ENCODE results near the gene DES.

The DES gene

DNA sequence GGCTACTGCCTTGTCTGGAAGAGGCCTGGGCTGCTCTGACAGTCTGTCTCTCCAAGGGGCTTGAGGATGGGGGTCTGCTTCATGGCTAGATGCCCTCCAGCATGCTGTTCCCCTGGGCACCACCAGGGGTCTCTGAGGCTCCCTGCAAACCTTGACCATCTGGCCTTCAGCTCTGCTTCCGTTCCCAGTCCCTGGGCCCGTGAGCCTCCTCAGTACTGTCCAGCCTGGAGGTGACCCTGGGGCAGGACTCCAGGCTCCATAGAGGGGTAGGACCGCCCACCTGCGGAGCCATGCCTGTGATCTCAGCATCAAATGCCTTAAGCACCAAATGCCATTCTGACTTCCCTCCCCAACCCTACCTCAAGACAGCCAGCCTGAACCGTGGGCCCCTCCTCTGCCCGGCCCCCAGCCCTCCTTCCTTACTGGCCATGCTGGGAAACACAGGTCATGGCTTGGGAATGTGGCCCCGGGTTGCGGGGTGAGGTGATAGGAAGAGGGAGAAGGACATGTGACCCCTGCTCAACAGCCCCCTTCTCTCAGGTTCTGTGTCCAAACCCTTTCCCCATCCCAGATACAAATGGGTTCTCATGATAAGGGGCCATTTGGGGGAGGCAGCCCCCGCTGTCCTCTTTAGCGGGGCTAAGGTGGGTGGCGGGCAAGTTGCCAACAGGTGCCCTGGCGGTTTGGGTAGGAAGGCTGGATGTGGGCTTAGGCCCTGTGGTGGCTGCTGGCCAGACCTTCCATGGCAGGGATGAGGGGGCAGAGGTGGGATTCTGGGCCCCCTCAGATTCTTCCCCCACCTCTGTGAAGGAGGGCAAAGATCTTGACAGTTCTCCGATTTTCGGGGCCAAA is 41.5 kb downstream of the DES start:
- peak; percentile 28 for DNase-seq

DNA sequence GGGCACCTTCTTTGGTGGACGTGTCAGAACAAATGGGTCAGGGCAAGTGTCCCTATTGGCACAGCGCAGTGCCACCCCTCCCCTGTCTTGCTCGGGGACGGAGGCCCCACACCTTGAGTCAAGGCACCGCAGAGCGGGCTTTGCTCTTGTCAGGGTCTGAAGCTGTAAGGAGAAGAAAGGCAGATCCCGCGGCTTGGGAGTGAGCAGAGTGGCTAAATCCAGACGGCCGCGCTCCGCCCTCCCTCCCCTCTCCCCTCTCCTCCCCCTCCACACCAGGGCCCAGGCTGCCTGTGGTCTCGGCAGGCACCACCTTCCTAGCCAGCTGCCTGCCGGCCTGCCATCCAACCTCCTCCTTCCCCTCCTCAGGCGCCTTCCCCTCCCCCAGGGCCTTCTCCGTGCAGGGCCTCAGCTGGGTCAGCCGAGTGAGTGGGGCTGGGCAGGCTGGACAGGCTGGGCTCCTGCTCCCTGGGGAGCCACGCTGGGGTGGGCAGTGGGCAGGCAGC is 42.3 kb downstream of the DES start:
- no peak for DNase-seq

DNA sequence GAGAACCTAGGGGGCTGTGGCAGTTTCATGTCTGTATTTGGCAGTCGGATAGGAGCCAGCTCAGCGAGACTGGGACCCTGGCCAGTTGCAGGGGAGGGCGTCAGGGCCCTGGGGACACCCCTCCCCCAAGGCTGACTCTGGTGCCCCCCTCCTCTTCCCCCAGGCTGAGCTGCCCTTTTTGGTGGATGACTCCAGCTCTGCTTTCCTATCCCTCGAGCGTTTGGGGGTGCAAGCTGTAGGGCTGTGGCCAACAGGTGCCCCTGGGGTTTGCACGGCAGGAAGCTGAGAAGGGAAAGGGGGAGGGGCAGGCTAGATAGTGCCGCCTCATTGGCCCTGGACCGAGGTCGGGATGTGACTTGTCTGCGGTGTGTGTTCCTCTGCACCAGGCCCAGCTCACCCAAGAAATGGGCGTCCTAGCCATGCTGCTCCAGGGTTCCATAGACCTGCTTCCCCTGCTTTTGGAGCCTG is 42.9 kb downstream of the DES start:
- no peak for DNase-seq

DNA sequence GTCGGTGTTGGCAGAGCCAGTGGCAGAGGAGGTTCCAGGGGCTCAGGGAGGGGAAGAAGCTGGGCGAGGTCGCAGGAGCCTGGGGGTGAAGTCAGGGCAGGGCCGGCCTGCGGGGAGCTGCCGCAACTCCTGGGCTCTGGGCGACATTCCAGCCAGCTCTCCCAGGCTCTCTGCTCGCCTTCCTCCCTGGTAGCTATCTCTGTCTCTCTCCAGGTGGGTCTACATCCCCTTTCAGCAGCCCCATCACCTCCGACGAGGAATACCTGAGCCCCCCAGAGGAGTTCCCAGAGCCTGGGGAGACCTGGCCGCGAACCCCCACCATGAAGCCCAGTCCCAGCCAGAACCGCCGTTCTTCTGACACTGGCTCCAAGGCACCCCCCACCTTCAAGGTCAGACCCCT is 43.5 kb downstream of the DES start:
- no peak for DNase-seq

DNA sequence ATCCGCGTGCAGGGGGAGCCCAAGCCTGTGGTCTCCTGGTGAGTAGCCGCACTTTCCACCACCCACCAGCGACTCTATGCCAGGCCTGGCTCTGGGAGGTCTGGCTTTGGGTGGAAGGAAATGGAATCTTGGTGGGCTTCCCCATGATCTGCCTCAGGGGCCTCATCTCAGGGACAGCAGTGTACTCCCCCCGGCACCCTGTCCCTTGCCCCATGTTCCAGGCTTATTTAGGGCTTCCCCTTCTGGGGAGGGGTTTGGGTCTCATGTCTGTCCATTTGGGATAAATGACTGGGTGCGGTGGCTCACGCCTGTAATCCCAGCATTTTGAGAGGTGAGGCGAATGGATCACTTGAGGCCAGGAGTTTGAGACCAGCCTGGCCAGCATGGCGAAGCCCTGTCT is 44.2 kb downstream of the DES start:
- no peak for DNase-seq

DNA sequence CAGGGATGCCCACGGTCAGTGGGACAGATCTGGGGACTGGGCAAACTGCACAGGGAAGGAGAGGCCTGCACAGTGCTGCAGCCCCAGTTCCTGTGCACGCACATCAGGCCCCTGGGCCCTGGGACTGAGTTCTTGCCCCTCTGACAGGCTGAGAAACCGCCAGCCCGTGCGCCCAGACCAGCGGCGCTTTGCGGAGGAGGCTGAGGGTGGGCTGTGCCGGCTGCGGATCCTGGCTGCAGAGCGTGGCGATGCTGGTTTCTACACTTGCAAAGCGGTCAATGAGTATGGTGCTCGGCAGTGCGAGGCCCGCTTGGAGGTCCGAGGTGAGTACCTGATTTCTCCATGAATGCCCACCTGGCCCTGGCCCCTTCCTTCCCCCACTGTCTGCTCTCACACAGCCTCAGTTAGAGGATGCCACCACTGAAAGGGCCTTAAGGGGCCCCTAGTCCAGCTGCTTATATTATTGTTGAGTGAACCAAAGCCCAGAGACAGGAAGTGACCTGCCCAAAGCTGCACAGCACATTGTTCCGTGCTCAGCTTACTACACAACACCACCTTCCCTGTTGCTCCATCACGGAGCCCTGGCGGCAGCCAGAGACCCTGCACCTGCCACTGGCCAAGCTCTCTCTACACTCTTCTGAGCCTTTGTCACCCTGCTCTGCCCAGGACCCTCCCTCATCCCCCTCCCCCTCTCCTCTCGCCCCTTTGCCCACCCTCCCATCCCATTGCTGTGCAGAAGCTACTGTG is 46.3 kb downstream of the DES start:
- no peak for DNase-seq

DNA sequence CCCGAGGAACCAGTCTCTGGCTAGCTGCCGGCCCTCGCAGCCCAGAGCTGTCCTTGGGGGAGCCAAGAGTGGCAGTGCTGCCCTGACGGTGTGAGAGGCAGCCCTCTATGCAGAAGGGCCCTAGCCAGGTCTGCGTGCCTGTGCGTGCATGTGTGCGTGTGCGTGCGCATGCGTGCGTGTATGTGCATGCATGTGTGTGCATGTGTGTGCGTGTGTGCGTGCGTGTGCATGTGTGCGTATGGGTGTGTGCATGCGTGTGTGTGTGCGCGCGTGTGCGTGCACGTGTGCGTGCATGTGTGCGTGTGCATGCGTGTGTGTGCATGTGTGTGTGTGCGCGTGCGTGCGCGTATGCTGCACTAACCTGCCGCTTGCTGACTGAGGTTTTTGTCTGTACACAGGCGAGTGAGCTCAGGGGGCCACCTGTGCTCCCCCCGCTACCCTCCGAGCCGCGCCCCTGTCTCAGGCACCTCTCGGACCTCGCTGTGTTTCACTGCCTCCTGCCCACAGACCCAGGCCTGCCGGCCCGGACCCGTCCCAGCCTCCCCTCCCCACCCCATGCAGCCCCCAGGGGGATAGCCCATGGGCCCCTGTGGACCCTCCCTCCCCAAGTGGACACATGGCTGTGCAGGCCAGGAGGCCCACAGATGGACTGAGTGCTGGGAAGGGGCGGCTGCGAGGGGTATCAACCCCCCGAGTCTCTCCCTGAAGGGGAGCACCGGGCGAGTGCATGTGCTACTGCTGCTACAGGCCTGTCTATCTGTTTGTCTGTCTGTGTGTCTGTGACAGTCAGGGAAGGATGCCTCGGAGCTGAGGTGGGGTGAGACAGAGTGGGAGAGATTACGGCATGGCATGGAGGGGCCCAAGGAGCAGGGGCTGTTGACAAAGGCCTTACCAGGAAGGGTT is 47.7 kb downstream of the DES start:
- DNase-seq = no peak

DNA sequence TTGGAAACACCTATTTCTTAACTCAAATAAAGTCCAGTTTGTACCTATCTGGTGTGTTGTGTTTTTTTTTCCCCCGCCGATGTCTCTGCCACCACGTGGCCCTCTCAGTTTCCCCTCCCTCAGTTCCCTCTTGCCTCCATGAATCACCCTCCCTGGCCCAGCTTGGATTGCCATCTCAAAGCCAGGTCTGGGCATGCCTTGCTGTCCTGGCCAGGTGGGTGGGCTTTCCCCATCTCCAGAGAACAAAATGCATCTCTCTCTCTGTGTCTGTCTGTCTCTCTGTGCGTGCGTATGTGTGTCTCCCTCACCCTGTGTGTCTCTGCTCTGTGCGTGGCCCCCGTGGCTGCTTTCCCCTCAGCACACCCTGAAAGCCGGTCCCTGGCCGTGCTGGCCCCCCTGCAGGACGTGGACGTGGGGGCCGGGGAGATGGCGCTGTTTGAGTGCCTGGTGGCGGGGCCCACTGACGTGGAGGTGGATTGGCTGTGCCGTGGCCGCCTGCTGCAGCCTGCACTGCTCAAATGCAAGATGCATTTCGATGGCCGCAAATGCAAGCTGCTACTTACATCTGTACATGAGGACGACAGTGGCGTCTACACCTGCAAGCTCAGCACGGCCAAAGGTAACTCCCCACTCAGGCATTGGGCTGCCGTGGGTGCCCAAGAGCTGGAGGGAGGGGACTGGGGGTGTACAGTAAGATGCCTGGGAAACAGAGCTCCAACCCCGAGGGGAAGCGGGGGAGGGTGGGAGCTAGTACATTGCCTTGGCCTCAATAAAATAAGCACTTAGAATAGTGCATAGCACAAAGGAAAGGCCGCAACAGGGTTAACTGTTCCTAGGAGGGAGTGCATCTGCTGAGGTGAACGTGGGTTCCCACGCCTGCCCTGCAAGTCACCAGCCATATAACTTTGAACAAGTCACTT is 48.9 kb downstream of the DES start:
- DNase-seq = no peak

DNA sequence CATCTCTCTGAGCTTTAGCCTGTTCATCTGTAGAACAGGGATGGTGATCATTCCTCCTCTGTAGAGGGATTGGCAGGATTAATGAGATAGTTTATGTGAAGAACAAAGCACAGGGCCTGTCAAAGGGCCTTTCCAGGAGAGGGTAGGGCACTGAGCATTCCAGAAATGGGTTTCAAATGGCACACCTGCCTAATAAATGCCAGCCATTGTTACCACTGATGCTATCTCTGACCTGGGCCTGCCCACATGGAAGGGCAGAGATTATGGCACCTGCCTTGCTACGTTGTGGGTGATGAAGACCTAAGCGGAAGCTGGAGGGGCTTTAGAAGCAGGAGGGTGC is 49.5 kb downstream of the DES start:
- no peak for DNase-seq

DNA sequence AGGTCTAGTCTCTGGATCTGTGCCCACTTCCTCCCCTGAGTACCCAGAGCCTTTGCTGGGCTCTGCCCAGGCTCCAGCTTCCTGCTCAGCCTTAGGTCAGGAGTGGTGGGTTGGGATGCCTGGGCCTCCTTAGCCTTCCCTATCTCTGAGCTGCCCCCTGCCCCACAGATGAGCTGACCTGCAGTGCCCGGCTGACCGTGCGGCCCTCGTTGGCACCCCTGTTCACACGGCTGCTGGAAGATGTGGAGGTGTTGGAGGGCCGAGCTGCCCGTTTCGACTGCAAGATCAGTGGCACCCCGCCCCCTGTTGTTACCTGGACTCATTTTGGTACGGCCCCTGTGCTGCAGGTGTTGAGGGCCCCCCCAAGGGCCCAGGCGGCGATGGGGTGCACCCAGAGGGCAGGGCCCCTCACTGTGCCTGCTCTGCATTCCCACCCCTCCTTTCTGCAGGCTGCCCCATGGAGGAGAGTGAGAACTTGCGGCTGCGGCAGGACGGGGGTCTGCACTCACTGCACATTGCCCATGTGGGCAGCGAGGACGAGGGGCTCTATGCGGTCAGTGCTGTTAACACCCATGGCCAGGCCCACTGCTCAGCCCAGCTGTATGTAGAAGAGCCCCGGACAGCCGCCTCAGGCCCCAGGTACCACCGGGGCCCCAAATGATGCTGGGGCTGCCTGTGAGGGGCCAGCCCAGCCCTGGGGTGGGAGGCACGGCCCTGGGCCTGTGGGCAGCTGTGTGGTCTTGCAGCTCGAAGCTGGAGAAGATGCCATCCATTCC is 50.4 kb downstream of the DES start:
- DNase-seq = no peak

DNA sequence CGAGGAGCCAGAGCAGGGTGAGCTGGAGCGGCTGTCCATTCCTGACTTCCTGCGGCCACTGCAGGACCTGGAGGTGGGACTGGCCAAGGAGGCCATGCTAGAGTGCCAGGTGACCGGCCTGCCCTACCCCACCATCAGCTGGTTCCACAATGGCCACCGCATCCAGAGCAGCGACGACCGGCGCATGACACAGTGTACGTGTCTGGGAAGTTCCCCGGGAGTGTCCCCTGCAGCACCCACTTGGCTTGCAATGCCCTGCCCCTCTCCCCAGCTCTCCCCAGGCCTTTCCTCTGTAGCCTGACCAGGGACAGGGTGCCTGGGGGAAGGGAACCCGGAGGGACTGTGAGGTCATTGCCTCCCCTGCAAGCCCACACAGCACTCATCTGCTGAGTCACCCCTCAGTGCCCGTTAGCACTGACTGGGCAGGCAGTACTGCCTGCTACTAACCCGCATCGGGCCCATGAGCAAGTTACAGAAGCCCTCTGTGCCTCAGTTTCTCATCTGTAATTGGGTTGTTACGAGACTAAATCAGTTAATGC is 51.1 kb downstream of the DES start:
- DNase-seq = no peak

DNA sequence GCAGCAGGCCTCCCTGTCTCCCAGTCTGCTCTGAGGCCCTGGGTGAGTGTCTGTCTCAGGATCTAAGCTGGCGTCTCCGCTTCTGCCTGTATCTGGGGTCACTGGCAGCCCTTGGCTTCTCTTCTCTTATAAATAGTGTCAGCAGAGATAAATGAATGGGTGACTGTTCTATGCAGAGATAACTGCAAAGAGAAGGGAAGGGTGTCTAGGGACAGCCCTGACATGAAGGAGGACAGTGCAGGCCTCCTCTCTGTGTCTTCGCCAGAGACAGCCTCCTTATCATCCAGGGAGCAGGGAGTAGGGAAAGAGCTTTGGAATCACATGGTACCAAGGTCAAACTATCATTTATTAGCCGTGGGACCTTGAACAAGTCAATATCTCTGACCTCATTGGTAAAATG is 52.3 kb downstream of the DES start:
- DNase-seq = no peak

DNA sequence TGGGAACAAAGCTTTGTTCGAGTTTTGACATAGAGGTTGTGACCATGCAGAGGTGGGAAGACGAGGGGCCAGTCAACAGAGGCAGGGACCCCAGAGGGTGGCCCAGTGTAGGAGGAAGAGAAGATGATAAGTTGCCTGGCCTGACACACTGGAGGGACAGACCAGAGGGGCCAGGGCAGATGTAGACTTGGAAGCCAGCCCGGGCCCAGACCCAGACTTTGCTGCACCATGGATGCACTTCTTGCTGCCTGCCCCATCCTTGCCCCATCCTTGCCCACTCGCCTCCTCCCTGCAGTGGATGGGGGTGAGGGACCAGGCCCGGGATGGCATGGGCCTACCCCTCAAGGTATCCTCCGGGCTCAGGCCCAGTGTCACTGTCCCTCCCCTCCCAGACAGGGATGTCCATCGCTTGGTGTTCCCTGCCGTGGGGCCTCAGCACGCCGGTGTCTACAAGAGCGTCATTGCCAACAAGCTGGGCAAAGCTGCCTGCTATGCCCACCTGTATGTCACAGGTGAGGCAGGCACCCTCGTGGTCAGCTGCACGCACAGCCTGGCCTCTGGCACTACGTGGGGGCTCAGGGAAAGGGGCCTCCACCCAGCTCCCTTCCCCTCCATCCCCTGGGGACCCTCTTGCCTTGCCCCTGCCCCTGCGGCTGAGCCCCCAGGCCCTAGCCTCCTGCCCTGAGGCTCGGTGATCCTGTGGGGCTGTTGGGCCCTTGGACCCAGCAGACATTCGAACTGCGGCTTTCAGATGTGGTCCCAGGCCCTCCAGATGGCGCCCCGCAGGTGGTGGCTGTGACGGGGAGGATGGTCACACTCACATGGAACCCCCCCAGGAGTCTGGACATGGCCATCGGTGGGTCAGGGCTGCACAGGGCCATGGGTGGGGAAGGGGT is 53.5 kb downstream of the DES start:
- no peak for DNase-seq

DNA sequence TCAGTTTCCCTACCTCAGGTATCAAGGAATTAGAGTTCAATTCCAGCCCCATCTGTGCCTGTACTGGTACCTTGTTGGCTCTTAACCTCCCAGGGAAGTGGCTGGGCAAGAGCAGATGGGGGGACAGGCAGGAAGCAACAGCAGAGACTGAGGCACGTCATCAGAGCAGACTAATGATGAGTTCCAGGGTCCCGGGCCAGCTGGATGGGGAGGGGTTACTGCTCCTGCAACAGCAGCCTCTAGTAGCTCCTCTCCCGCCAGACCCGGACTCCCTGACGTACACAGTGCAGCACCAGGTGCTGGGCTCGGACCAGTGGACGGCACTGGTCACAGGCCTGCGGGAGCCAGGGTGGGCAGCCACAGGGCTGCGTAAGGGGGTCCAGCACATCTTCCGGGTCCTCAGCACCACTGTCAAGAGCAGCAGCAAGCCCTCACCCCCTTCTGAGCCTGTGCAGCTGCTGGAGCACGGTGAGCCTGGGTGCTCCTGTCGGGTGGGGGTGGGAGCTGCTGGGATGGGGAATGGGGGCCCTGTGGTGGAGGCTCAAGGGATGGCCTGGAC is 54.5 kb downstream of the DES start:
- DNase-seq = no peak

DNA sequence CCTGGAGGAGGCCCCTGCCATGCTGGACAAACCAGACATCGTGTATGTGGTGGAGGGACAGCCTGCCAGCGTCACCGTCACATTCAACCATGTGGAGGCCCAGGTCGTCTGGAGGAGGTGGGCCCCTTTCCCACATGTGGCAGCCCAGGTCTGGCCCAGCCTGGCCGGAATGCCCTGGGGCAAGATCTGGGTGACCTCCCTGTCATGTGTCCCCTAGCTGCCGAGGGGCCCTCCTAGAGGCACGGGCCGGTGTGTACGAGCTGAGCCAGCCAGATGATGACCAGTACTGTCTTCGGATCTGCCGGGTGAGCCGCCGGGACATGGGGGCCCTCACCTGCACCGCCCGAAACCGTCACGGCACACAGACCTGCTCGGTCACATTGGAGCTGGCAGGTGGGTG is 55.3 kb downstream of the DES start:
- no peak for DNase-seq

DNA sequence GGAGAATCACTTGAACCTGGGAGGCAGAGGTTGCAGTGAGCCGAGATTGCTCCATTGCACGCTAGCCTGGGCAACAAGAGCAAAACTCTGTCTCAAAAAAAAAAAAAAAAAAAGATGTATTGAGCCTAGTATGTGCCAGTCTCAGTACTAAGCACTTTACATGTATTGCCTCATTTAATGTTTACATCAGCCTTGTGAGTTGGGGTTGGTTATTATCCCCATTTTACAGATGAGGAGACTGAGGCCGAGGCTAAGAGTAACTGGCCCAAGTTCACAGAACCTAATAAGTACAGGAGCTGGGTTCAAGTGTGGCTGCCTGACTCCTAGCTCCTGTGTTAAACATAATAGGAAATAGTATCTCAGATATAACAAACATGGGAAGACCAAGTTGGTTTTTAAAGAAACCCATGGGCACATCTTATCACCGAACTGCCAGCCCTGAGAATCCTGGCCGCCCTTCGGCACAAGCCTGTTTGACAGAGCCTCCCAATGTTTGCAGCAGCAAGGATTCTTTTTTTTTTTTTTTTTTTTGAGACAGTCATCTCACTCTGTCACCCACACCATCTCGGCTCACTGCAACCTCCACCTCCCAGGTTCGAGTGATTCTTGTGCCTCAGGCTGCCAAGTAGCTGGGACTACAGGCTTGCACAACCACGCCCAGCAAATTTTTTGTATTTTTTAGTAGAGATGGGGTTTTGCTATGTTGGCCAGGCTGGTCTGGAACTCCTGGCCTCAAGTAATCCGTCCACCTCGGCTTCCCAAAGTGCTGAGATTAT is 56.3 kb downstream of the DES start:
- no peak for DNase-seq

DNA sequence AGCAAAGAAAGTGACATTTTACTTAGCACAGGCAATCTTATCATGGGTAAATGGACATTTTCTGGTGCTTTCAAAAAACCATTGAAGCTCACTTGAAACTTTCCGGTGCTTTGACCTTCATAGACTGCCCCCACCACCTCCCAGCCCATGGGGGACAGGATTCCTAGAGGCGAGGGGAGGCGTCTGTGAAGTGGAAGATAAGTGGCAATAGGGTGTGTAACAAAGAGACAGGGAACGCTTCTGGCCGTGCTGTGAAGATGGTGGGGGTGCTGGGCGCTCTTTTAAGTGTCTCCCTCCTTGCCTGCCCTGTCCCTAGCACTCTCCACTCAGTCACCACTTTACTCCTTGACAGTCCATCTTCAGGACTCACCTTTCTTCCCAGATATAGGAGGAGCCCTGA is 57.1 kb downstream of the DES start:
- DNase-seq = no peak

Data from stimulated activated CD4-positive, alpha-beta T cell treated with anti-CD3 and anti-CD28 coated beads, Interleukin-1b, Interleukin-23, amount 100 ng/mL, for 48 hours (primary cell).